HG02763 (cell line): ENCODE results near the gene RNLS.

Experiments used
- ATAC-seq: cut with Tn5 transposase; IDR thresholded peaks from one replicate; pipeline ENCODE4 v1.9.1; 2021; ENCODE audit warnings: mild to moderate bottlenecking, moderate library complexity; ENCODE audit not compliant: unreplicated experiment

RNLS gene

DNA sequence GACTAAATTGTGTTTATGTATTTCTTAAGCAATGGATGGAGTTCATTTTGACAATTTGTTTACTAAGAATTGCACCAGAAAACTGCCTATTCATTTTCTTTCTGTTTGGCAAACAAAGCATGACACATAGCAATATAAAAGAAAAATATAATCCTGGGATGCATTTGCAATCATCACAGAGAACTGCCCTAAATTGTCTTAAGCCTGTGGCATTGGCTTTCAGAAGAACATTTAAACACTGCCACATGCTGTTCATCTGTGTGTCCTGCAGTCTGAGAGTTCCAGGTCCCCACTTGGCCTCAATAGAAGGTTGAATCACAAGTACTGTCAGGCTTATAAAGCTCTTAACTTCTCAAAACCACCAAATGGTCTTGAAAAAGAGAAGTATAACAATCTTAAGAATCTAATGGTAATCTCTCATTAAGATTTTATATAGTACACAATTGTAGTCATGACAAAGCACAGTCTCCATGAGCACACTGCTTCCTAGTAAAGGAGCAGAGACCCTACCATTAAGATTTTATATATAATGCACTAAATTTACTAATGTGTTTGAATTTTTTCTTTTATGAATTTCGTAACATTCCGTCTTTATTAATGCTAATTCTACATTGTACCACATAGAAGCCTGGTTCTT lies 29.9 kb downstream of the RNLS start:
- peak; percentile 78 for ATAC-seq

- no peak for ATAC-seq
These were observed 31.9 kb downstream of the RNLS start for GRCh38 chr10:88551246-88551645.

GRCh38 chr10:88546497-88546896 lies 36.6 kb downstream of the RNLS start:
- no peak for ATAC-seq

GRCh38 chr10:88545359-88545758 lies 37.8 kb downstream of the RNLS start:
- no peak for ATAC-seq

GRCh38 chr10:88544140-88544870 lies 38.8 kb downstream of the RNLS start:
- ATAC-seq: no peak

DNA sequence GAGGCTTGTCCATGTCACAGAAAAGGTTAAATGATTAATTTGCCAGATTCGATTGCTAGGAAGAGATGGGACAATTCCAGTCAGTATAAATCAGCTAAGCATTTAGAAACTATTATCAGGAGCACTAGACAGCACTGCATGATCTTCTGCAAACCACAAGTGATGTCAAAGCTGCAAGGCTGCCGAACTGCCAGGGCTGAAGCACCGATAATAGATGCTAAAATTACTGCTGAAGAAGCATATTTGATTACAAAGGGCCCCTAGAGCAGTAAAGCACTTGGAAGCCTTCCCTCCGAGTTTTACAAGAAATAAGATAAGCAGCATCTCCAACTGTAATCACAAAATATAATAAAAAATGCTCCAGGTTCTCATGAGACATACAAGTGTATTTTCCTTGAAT lies 40.6 kb downstream of the RNLS start:
- ATAC-seq: no peak

- no peak for ATAC-seq
These were observed 41.9 kb downstream of the RNLS start for GRCh38 chr10:88541116-88541626.

DNA sequence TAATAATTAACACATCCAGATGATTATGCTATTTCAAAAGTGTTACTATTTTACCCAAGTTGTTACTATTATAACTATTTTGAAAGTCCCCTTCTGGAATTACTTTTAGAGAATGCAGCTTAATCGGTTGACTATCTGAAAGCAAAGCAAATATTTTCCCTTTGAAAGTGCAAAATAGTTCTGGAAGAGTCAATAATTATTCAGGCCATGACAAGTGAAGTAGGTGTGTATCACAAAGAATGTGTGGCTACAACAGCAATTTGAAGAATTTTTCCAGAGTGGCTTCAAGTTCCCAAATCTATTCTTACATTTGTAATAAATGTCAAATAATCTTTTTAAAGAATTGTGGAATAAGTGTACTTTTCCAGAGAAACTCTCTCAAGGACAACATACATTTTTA lies 42.8 kb downstream of the RNLS start:
- no peak for ATAC-seq

DNA sequence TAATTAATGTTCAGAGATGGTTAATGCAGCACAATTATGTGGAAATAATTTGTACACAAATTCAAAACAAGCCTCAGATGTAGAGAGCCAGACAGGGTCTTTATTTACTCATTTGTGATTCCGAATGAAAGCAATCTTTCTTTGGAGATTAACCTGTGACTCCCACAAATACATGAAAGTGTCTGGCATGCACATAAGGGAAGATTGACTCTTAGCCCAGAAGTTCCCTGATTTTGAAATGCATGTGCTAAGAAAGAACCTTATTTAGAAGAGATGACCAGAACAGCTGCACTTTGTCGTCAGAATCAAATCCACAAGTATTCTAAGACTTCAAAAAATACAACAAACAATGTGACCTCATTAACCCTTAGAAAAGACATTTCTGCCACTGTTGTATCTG lies 45.1 kb downstream of the RNLS start:
- no peak for ATAC-seq

- no peak for ATAC-seq
These were observed 45.8 kb downstream of the RNLS start for GRCh38 chr10:88537322-88537721.

- no peak for ATAC-seq
These were observed 46.7 kb downstream of the RNLS start for GRCh38 chr10:88536437-88536836.

- ATAC-seq: no peak
These were observed 48.9 kb downstream of the RNLS start for GRCh38 chr10:88534072-88534665.

DNA sequence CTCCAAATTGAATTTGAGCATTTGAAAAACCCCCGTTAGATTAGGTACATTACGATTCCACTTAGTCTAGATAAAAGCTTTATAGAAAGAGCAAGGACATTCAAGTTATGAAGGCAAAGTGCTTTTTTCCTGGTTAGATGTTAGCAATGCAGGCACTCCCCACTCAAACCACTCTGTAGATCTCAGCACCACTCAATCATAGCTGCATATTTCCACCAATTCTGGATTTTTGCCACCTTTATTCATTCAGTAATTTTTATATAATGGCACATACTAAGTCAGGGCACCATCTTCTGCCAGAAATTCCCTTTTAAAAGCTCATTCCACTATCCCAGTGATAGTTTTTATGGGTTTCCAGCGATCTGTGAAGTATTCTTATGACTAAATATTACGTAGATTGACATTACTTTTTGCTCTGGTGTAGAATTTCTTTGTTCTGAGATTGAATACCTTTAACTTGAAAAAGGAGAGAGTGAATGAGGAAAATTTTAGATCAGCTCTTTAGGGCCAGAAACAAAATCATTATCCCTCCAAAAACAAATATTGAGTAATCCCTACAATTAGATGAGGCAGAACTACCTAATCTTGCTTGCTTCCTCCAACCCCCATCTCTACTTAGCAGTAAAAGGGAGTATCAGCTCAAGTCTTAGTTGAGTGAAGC lies 51.6 kb downstream of the RNLS start:
- ATAC-seq: no peak

DNA sequence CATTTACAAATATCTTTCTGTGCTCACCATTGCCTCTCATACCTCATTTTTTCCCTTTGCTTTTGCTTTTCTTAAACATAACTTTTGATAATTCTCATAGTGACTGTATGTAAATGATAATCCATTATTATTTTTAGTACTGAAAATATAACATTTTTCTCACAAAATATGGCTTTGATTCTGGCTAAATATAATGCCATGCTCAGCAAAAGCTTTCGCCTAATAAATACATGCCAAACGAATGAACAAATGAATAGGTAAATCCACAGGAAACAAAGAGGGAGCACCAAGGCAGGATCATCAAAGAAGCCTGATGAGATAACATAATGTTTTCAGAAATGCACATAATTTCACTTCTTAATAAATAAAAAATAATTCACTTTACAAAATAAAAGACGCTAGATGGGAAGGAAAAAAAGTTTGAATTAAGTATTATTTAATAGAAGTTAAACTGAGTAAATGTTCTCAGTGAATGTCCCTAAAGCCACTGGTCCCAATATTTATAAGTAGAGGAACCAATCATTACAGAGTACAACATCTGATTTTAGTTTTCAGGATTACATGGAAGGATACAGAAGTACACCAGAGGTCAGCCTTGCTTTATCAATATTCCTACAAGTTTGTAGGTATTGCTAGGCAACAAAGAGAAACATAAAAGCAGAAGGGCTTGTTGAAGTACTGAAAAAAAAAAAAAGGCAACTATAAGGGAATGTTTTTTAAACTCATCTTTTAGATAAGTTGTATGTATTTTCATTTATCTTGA lies 52.3 kb downstream of the RNLS start:
- ATAC-seq: no peak

- no peak for ATAC-seq
These were observed 53.0 kb downstream of the RNLS start for GRCh38 chr10:88530093-88530492.

DNA sequence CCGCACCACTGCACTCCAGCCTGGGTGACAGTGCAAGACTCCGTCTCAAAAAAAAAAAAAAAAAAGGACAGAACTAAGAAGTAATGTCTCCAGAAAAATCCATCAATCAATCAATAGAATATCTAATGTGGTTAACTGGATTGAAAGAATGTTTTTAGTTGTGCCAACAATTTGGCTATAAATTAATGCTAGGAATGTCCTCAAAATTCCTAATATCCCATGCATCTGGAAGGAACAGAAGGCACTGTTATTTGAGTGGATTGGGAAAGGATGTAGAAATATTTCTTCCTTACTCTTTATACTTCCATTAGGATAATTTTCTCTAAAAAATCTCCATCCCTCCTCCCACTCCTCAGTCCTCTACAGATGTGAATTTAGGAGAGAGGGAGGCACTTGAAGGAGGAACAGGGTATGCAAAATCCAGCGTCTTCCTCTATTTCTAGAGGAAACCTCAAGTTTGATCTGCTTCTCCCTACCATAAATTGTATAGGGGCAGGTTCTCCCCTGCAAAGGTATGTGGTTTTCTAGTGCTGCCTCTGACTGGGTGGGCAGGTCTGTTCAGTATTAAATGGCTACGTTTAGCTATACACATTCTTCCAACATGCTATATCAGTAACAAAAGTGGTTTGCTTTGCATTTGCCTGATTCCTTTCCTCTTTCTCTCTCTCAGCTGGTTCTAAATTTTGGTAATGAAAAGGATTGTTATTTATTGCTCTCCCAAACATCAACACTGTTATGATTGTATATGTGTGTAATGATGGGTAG lies 54.1 kb downstream of the RNLS start:
- no peak for ATAC-seq

- ATAC-seq: no peak
These were observed 54.9 kb downstream of the RNLS start for GRCh38 chr10:88528201-88528600.

DNA sequence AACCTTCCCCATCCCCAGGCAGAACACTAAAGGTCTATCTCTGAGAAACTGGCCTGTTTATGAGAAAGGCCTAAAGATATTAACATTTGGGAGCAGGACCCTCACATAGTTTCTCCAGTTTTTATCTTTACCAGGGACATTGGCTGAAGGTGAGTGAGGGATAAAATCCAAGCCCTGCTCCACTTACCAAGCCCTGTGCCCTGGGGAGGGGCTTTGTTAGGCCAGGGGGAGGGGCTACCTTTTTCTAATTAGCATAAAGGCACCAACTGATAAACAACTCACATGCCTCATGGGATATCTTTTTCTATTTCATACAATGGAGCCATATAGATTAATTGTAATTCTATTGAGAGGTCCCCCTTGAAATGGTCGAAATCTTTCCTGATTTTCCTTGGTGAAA lies 55.9 kb downstream of the RNLS start:
- no peak for ATAC-seq

- no peak for ATAC-seq
These were observed 56.5 kb downstream of the RNLS start for GRCh38 chr10:88526501-88527105.
